H1 (cell line): ENCODE measurements around the gene UMAD1. TPM values are rescaled to one million over a fixed set of nuclear protein-coding genes. Genes with fewer than 3 reads are reported as not detected.

Source experiments
- MAFK ChIP-seq: IDR thresholded peaks from 2 replicates; pipeline ENCODE4 v1.6.1; 2012; ENCODE audit warnings: low read depth, mild to moderate bottlenecking, improper control_type of control experiment, low read length
- NRF1 ChIP-seq: IDR thresholded peaks from 2 replicates; pipeline ENCODE4 v1.6.1; 2011; ENCODE audit warnings: mild to moderate bottlenecking, low read depth, low read length, improper control_type of control experiment
- SRF ChIP-seq: IDR thresholded peaks from 2 replicates; pipeline ENCODE4 v1.6.1; 2011; ENCODE audit warnings: mild to moderate bottlenecking, low read depth, low read length, moderate library complexity
- polyA plus RNA-seq, 7 experiments: library from polyadenylated mRNA; depleted of rRNA in 3 of 7; stranded (reverse) in 5 of 7; unstranded in 2 of 7; fragments of >200 nt in 5 of 7; fragments of 200-250 nt in 2 of 7; gene quantifications; 1 replicate in 5 of 7; 2 replicates in 1 of 7; 4 replicates in 1 of 7; pipeline versions ENCODE4 v1.2.1 to v1.2.3, GENCODE V29; 2011 to 2013; ENCODE audit warnings: missing spikeins in 2 of 7, mixed read lengths in 2 of 7
- total RNA-seq: library from RNA; stranded (reverse); fragmentation: NEBNext Ultra II Directional; extraction: Animal tissue kit (Norgen Biotek cat#: 25700); gene quantifications from 2 replicates; pipeline ENCODE4 v1.2.1, GENCODE V29; 2021

Gene UMAD1
- total and polyA plus RNA-seq, 2 of the 8 experiments (the other 6 are each of a cell fraction or from before 2014, with no cell fraction given) = 10.4 to 12.3 TPM

DNA sequence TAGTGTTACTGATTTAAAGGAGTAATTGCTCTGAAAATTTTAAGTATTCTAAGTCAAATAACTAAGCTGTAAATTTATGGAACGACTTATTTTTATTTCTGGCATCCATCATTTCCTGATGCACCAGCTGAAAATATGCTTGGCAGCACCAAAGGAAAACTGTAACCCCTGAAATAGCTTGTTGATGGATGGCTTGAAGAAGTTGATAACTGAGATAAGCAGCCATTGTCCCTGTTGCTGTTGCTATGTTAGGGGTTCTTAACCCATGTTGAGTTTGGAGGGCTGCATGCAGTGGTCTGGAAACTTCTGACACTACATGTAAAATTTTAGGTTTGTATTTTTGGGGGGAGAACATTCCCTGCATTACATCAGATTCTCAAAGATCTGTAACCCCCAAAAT is 47.2 kb downstream of the UMAD1 start (continued):
- TF ChIP-seq MAFK (no peak), NRF1 (no peak), SRF (no peak)
